Parathyroid adenoma (tissue), 2 donors: ENCODE measurements around the gene COL12A1.

Experiments used
- H2AFZ ChIP-seq: fragments of 300-600 bp; sonication (generic); one replicate; pipeline ENCODE4 v1.7.0; 2017; ENCODE audit warnings: antibody characterized with exemption, mild to moderate bottlenecking
- H3K27ac ChIP-seq: fragments of 300-600 bp; sonication (generic); one replicate; pipeline ENCODE4 v1.7.0; 2017
- H3K27me3 ChIP-seq: fragments of 300-600 bp; sonication (generic); one replicate; pipeline ENCODE4 v1.7.0; 2017; ENCODE audit warnings: low read length; ENCODE audit not compliant: control insufficient read depth, insufficient read depth
- H3K36me3 ChIP-seq: fragments of 300-600 bp; sonication (generic); one replicate; pipeline ENCODE4 v1.7.0; 2017; ENCODE audit warnings: low read length; ENCODE audit not compliant: control insufficient read depth, insufficient read depth
- H3K4me1 ChIP-seq: fragments of 300-600 bp; sonication (generic); one replicate; pipeline ENCODE4 v1.7.0; 2017; ENCODE audit warnings: control low read depth
- H3K4me2 ChIP-seq: fragments of 300-600 bp; sonication (generic); one replicate; pipeline ENCODE4 v1.7.0; 2017; ENCODE audit warnings: low read length
- H3K4me3 ChIP-seq: fragments of 300-600 bp; sonication (generic); one replicate; pipeline ENCODE4 v1.7.0; 2017; ENCODE audit warnings: low read depth, low read length
- H3K79me2 ChIP-seq: fragments of 300-600 bp; sonication (generic); one replicate; pipeline ENCODE4 v1.7.0; 2017; ENCODE audit warnings: control low read depth
- H3K9ac ChIP-seq: fragments of 300-600 bp; sonication (generic); one replicate; pipeline ENCODE4 v1.7.0; 2017; ENCODE audit warnings: mild to moderate bottlenecking
- H3K9me3 ChIP-seq: fragments of 300-600 bp; sonication (generic); one replicate; pipeline ENCODE4 v1.7.0; 2017; ENCODE audit warnings: low read length; ENCODE audit not compliant: control insufficient read depth
- CTCF ChIP-seq: fragments of 300-600 bp; sonication (generic); IDR thresholded peaks from one replicate; pipeline ENCODE4 v1.7.0; 2017; ENCODE audit warnings: antibody characterized with exemption, mild to moderate bottlenecking
- donor health status: primary hyperparathyroidism.

The COL12A1 gene

GRCh38 chr6:75081921-75082320 is 123.9 kb downstream of the COL12A1 start:
- no peak overlapping the region for H3K27ac ChIP-seq

GRCh38 chr6:75081047-75081446 is 124.8 kb downstream of the COL12A1 start:
- Histone ChIP-seq H3K27ac (no peak overlapping the region), H3K4me1 (no peaks in the 10 kb centered on the region), H3K27me3 (no peaks in the 10 kb centered on the region), H3K36me3 (no peaks in the 10 kb centered on the region), H3K9ac (no peak overlapping the region), H3K79me2 (no peaks in the 10 kb centered on the region), H3K9me3 (no peaks in the 10 kb centered on the region), H3K4me3 (no peak overlapping the region), H2AFZ (no peak overlapping the region), H3K4me2 (no peak overlapping the region)
- no peak for TF ChIP-seq CTCF

More at GRCh38 chr6:75081921-75082320, 123.9 kb downstream of the COL12A1 start:
- H3K9ac ChIP-seq, result no peak overlapping the region
- no peak for TF ChIP-seq CTCF
- H3K4me1 ChIP-seq, result no peaks in the 10 kb centered on the region
- no peak overlapping the region for H3K4me2 ChIP-seq
- H2AFZ ChIP-seq, result no peak overlapping the region
- H3K4me3 ChIP-seq, result no peak overlapping the region
- no peaks in the 10 kb centered on the region for H3K27me3 ChIP-seq
- H3K36me3 ChIP-seq, result no peaks in the 10 kb centered on the region
- H3K9me3 ChIP-seq, result no peaks in the 10 kb centered on the region
- no peaks in the 10 kb centered on the region for H3K79me2 ChIP-seq

- no peaks in the 10 kb centered on the region for H3K9me3 ChIP-seq
- TF ChIP-seq CTCF, result no peak
- H3K9ac ChIP-seq, result no peak overlapping the region
- H3K4me3 ChIP-seq, result no peak overlapping the region
- no peak overlapping the region for H3K4me2 ChIP-seq
- H3K4me1 ChIP-seq, result no peaks in the 10 kb centered on the region
- no peak overlapping the region for H2AFZ ChIP-seq
- H3K79me2 ChIP-seq, result no peaks in the 10 kb centered on the region
- H3K27me3 ChIP-seq, result no peaks in the 10 kb centered on the region
- no peak overlapping the region for H3K27ac ChIP-seq
- no peaks in the 10 kb centered on the region for H3K36me3 ChIP-seq
Observed at GRCh38 chr6:75079589-75079988, 126.3 kb downstream of the COL12A1 start.

GRCh38 chr6:75077701-75078100 is 128.2 kb downstream of the COL12A1 start:
- H3K9me3 ChIP-seq, result no peaks in the 10 kb centered on the region

More at GRCh38 chr6:75077701-75078100, 128.2 kb downstream of the COL12A1 start:
- TF ChIP-seq CTCF, result no peak
- no peaks in the 10 kb centered on the region for H3K4me1 ChIP-seq
- no peak overlapping the region for H3K27ac ChIP-seq
- no peaks in the 10 kb centered on the region for H3K27me3 ChIP-seq
- H3K79me2 ChIP-seq, result no peaks in the 10 kb centered on the region
- H3K36me3 ChIP-seq, result no peaks in the 10 kb centered on the region
- H3K4me3 ChIP-seq, result no peak overlapping the region
- H2AFZ ChIP-seq, result no peak overlapping the region
- no peak overlapping the region for H3K9ac ChIP-seq
- H3K4me2 ChIP-seq, result no peak overlapping the region
